HG02571 (cell line): ENCODE results near the gene DIP2C.
"Not testable (repeated sequence)": the region's sequence is repeated elsewhere in the genome, so short reads cannot be mapped to it uniquely, and the experiment has no call there.

Experiments
- ATAC-seq: cut with Tn5 transposase; IDR thresholded peaks from one replicate; pipeline ENCODE4 v1.9.1; 2021; ENCODE audit warnings: mild to moderate bottlenecking, moderate library complexity; ENCODE audit not compliant: unreplicated experiment

The DIP2C gene

DNA sequence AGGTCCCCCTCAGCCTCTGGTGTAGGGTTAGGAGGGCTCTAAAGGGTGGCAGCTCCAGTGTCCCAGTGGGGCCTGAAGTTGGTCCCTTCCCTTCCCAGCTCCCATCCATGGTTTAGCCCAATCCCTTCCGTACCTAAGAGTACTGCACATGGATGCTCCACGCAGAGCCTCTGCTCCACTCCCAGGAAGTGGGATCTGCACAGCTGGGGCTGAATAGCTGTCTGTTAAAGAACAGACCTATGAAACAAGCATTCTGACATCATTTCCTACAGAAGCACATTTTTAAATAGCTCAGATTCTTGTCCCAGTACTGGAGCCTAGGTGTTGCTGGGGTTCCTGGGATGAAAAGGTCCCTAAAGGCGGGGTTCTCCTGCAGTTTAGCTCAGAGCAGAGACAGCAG lies 418.3 kb downstream of the DIP2C start:
- no peak for ATAC-seq

DNA sequence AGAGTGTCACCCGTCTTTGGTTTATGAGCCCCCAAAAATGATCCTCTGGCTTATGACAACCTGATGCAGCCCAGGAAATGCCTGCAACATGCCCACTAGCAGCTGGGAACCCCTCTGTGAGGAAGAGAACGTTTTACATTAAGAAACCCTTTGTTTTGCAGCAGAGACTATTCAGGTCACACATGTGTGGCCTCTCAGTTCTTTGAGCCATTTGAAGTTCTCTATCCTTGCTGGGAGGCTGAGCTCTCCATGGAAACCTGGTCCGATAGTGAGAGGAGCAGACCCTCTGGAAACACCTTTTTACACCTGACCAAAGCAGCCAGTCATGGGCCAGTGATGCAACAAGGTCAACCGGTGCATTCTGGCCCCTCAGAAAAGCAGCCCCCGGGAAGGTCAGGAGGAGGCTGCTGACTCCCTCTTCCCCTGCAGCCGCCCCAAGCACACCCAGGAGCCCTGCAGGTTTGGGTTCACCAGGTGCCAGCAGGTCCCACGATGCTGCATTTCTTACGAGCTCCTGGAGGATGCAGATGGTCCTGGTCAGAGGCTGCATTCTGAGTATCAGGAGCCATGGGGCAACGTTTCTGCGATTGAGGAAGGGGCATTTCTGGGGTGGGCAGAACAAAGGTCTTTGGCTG lies 419.9 kb downstream of the DIP2C start:
- ATAC-seq, result no peak

- no peak for ATAC-seq
Observed at GRCh38 chr10:267705-268104, 421.8 kb downstream of the DIP2C start.

DNA sequence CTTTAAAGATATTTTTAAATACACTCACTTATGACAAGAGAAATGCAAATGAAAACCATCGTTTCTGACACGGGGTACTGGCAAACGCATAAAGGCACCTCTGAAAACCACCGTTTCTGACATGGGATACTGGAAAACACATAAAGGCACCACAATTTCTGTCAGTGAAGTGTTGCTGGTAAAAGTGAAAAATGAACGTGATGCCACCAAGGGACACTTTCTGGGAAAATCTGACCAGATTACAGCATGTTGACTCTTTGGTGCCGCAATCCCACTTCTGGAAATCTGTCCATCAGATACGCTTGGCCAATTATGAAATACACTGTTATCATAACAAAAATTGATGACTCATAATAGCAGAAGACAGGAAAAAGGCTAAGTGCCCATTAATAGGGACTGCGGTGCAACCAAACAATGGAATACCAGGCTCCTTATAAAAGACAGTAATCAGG lies 422.5 kb downstream of the DIP2C start:
- ATAC-seq, result no peak

DNA sequence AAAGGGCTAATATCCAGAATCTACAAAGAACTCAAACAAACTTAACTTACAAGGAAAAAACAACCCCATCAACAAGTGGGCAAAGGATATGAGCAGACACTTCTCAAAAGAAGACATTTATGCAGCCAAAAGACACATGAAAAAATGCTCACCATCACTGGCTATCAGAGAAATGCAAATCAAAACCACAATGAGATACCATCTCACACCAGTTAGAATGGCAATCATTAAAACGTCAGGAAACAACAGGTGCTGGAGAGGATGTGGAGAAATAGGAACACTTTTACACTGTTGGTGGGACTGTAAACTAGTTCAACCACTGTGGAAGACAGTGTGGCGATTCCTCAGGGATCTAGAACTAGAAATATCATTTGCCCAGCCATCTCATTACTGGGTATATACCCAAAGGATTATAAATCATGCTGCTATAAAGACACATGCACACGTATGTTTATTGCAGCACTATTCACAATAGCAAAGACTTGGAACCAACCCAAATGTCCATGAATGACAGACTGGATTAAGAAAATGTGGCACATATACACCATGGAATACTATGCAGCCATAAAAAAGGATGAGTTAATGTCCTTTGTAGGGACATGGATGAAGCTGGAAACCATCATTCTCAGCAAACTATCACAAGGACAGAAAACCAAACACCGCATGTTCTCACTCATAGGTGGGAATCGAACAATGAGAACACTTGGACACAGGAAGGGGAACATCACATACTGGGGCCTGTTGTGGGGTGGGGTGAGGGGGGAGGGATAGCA lies 423.5 kb downstream of the DIP2C start:
- not testable (repeated sequence) for ATAC-seq

GRCh38 chr10:265074-265440 lies 424.4 kb downstream of the DIP2C start:
- ATAC-seq, result not testable (repeated sequence)

DNA sequence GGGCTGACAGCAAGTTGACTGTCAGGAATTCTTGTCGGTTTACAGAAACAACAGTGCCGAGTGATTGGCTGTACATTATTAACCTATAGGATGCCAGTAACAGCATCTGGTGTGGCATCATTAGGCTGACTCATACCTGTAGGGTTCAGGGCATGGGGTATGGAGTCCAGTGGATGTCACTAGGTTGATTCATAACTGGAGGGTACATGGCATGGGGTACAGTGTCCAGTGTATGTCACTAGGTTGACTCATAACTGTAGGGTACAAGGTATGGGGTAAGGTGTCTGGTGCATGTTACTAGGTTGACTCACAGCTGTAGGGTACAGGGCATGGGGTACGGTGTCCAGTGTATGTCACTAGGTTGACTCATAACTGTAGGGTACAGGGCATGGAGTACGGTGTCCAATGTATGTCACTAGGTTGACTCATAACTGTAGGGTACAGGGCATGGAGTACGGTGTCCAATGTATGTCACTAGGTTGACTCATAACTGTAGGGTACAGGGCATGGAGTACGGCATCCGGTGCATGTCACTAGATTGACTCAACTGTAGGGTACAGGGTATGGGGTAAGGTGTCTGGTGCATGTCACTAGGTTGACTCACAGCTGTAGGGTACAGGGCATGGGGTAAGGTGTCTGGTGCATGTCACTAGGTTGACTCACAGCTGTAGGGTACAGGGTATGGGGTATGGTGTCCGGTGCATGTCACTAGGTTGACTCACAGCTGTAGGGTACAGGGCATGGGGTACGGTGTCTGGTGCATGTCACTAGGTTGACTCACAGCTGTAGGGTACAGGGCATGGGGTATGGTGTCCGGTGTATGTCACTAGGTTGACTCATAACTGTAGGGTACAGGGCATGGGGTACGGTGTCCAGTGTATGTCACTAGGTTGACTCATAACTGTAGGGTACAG lies 425.1 kb downstream of the DIP2C start:
- ATAC-seq, result not testable (repeated sequence)

GRCh38 chr10:260819-261429 lies 428.5 kb downstream of the DIP2C start:
- no peak for ATAC-seq

DNA sequence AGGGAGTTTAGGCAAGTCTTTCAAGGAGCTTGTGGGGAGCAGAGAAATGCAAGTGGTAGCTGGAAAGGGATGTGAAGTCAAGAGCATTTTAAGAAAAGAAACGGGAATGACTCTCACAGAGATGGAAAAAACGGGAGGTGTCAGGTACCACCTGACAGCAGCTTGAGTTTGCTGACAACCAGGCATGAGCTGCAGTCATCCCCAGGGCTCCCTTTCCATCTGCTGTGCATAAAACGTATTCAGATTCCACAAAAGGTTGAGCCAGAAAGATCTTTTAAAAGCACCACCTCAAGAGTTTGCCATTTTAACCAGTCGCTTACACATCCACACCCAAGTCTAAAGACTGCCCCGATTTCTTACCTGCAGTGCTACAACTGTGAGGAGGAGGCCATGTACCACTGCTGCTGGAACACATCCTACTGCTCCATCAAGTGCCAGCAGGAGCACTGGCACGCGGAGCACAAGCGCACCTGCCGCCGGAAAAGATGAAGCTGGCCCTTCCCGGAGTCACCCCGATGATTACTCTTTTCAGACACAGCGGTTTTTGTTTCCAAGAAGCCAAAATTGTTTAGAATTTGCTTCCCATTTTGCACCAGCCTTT lies 437.4 kb downstream of the DIP2C start:
- ATAC-seq, result no peak

- ATAC-seq, result no peak
Observed at GRCh38 chr10:248307-248706, 441.2 kb downstream of the DIP2C start.

DNA sequence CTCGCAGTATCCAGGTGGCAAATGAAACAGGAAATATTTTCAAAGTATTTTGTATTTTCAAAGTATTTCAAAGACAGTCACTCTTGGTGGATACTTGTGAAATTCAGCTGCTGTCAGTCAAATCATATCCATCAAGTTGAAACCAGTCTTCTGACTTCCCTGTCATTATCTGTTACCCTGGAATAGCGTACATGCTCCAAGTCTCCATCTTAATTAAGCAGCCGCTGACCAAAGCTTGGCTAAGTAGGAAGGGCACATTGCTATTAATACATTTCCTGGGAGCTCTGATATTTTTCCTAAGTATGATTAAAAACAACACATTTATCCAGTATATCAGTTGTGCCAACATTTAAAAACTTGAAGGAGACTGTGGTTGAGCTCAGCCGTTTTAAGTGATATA lies 442.0 kb downstream of the DIP2C start:
- no peak for ATAC-seq

DNA sequence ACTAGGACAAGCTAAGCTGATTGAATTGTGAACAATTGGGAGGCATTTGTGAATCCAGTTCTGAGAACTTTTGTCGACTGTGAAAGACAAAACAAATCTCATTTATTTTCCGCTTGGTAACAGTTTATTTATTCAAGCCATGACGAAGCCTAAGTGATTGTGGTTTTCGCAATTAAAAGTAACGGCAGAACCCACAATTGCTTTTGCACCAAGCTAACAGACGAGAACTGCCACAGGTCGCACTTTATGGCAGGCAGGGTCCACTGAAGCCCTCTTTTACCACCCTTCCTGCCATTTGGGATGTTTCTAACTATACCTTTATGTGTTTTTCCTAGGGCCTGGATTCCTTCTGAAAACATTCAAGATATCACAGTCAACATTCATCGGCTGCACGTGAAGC lies 443.0 kb downstream of the DIP2C start:
- no peak for ATAC-seq

DNA sequence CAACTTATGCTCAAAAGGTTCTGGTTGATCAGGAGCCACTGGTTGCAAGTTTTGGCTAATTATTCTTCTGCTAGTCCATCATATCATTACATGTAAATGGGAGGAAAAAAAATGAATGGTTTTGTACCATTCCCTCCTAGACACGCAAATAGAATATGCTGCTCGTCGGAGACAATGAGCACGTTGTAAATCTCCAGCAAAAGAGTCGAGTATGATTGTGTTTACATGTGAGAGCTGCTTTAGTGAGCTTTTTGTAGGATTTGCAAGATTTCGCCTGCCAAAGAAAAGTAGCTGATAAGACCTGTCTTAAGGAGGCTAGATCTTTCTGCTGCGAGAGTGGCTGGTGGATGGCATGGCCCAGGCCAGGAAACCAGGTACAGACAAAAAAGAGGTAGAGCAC lies 445.2 kb downstream of the DIP2C start:
- no peak for ATAC-seq

GRCh38 chr10:241966-242643 lies 447.4 kb downstream of the DIP2C start:
- ATAC-seq, result no peak

GRCh38 chr10:241451-241850 lies 448.0 kb downstream of the DIP2C start:
- no peak for ATAC-seq

- ATAC-seq, result no peak
Observed at GRCh38 chr10:239109-239508, 450.4 kb downstream of the DIP2C start.

DNA sequence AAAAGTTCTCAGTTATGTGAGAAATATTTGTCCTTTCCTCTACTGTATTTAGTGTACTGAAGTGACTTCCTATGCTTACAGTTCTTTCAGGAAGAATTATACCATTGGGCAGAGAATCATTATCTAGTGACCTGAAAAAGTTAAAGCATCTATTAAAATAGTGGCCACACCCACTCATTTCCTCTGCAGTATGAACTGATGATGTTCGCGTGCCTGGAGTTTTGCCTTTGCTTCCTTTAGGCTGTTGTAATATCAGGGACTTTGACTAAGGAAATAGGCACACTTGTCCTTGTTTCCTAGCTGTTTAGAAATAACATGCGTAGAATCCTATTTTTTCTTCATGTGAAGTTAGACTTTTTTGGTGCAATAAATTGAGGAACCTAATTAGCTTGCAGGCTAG lies 453.6 kb downstream of the DIP2C start:
- no peak for ATAC-seq

- ATAC-seq, result no peak
Observed at GRCh38 chr10:234708-235406, 454.6 kb downstream of the DIP2C start.

- ATAC-seq, result no peak
Observed at GRCh38 chr10:232878-233277, 456.6 kb downstream of the DIP2C start.

DNA sequence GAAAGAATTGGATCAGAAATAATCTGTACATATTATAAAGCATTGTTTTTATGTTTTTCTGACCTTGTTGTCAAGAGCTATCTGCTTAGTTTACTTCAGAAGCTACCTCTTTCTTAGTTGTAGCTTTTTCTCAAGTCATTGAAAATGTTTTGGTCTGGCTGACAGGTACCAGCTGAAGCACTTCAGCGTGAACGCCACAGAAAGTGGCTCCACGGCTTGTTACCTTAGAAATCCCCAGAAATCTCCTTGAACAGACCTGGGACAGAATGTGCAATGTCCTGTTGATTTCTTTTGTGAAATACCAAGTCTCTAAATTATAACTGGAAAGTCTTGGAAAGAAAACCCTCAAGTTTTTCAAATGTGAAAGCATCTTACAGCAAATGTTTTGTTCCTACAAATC lies 457.4 kb downstream of the DIP2C start:
- ATAC-seq, result no peak
